Naive B cell (primary cell): Measurements from ENCODE around the gene GDF7. TPM values are rescaled to one million over a fixed set of nuclear protein-coding genes. Genes with fewer than 3 reads are reported as not detected.

Experiments used
- ATAC-seq, 2 donors: fragments of 150-1000 bp; cut with Tn5 transposase; 2 replicates each; pipeline ENCODE4 v1.10.0; 2021; ENCODE audit warnings: low read depth in 2 of 2, mild to moderate bottlenecking in 2 of 2, moderate library complexity in 2 of 2
- DNase-seq: peaks from one replicate; pipeline ENCODE4 v3.0.0; 2022
- H3K27ac Mint-ChIP-seq, 6 donors: one replicate each; pipeline ENCODE4 v1.8.0; 2020 to 2022; ENCODE audit warnings: mild to moderate bottlenecking in 6 of 6, mixed read lengths in 6 of 6, moderate library complexity in 5 of 6, inconsistent platforms in 2 of 6
- H3K27me3 Mint-ChIP-seq, 3 donors: one replicate each; pipeline ENCODE4 v1.8.0; 2021 to 2022; ENCODE audit warnings: mixed read lengths in 3 of 3, mild to moderate bottlenecking in 1 of 3
- H3K36me3 Mint-ChIP-seq, 2 donors: one replicate each; pipeline ENCODE4 v1.8.0; 2020 to 2022; ENCODE audit warnings: mixed read lengths in 2 of 2, inconsistent platforms in 1 of 2, mild to moderate bottlenecking in 1 of 2
- H3K4me1 Mint-ChIP-seq, 3 donors: one replicate each; pipeline ENCODE4 v1.8.0; 2020 to 2022; ENCODE audit warnings: mixed read lengths in 3 of 3, inconsistent platforms in 1 of 3, mild to moderate bottlenecking in 1 of 3, moderate library complexity in 1 of 3
- H3K4me3 Mint-ChIP-seq, 8 donors: one replicate each; pipeline ENCODE4 v1.8.0; 2020 to 2022; ENCODE audit warnings: mild to moderate bottlenecking in 8 of 8, mixed read lengths in 8 of 8, moderate library complexity in 8 of 8, inconsistent platforms in 2 of 8
- H3K9me3 Mint-ChIP-seq, 7 donors: one replicate each; pipeline ENCODE4 v1.8.0; 2020 to 2022; ENCODE audit warnings: mixed read lengths in 7 of 7, mild to moderate bottlenecking in 5 of 7, inconsistent platforms in 2 of 7, moderate library complexity in 1 of 7
- polyA plus RNA-seq, 6 donors: library from polyadenylated mRNA; unstranded; fragments of 300-500 nt; fragmentation: Illumina TruSeq; gene quantifications; one replicate each; pipeline ENCODE4 v1.2.3, GENCODE V29; 2021; ENCODE audit warnings: low read depth in 6 of 6

The GDF7 gene
- polyA plus RNA-seq, 6 donors from 2014 or later: 0.17 to 0.77 (median 0.34) TPM; not detected in 1

DNA sequence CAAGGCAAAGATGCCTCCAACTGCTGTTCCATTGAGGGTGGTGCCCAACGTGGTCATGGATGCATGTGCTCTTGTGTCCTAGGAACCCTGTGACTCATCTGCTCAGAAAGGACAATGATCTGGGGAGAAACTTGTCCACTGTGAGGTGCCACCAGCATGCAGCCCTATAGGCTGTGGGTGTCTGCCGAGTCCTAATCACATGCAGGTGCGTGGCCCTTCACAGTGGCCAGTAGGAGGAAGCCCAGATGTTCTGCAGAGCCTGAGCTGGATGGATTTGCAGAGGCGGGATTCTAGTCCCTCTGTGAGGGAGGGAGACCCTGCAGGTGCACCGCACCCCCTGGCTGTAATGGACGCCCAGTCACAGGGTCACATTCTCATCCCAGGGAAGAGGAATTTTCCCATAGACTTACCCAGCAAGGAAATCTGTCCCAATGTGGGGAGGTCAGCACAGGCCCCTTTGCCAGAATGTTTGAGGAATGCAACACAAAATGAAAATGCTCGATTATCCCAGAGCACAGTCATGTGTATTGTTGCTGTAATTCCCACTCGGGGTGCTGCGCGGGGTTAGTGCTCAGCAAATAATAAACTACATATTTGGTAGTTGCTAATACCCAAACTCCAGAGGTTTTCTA, 13.9 kb downstream of the GDF7 start:
- H3K36me3 Mint-ChIP-seq: peaks cover 9 to 15% of the 10 kb centered on the region in 2 donors
- H3K27ac Mint-ChIP-seq: peak overlapping the region in 1 of 6 donors; percentile 51
- no peaks in the 10 kb centered on the region for H3K27me3 Mint-ChIP-seq
- no peaks in the 10 kb centered on the region for H3K9me3 Mint-ChIP-seq
- peaks cover 11 to 15% (median 11%) of the 10 kb centered on the region in 3 donors for H3K4me1 Mint-ChIP-seq
- H3K4me3 Mint-ChIP-seq: no peak overlapping the region
- no peak for DNase-seq
- ATAC-seq: no peak

DNA sequence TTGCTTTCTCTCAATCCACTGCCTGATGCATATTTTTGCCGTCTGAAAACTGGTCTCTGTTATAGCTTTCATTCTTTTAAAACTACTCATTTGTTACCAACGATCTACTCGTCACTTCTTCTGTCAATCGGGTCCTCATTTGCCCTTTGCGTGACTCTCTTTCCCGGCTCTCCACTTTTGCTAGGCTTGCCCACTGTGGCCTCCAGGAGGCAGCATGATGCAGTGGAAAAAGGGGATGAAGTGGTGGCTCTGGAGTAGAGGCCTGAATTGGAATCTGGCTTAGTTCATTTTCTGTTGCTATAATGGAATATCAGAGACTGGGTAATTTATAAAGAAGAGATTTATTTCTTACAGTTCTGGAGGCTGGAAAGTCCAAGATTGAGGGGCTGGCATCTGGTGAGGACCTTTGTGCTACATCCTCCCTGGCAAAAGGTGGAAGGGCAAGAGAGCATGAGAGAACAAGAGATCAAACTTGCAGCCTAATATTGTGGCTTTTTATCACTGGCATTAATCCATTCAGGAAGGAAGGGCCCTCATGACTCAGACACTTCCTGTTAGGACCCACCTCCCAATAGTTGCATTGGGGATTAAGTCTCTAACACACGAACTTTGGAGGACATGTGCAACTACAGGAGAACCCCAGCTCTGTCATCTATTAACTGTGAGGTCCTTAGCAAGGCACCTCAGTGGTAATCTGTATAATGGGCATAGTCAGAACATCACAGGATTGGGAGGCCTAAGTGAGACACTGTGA, 15.4 kb downstream of the GDF7 start:
- no peaks in the 10 kb centered on the region for H3K27me3 Mint-ChIP-seq
- no peak overlapping the region for H3K4me3 Mint-ChIP-seq
- no peaks in the 10 kb centered on the region for H3K9me3 Mint-ChIP-seq
- ATAC-seq (no peak), DNase-seq (no peak)
- H3K27ac Mint-ChIP-seq: peak overlapping the region in 2 of 6 donors; percentile 15 to 41
- peaks cover 0 to under 1% (median 0%) of the 10 kb centered on the region in 3 donors for H3K4me1 Mint-ChIP-seq
- H3K36me3 Mint-ChIP-seq: peaks cover 20 to 29% of the 10 kb centered on the region in 2 donors

DNA sequence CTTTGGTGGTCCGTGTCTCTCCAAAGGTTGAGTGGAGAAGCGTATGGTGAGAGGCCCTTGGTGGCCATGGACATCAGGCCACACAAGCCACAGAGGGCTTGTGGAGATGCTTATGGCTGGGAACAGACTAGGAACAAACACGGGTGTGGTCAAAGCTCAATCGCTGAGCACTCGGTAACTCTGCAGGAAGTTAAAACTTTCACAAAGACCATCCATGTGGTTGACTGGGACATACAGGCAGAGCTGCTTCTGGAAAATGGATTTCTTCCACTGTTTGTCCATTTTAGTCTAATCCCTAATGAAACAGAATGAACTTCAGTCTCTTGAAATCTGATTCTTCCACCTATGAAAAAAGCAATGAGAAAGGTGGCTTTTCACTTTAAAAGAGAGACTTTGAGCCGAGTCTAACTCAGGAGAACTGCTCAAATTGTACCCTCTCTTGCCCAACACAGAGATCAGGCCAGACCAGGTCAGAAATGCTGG, 17.7 kb downstream of the GDF7 start:
- Mint-ChIP-seq H3K9me3 (peaks cover 0 to 5% (median 0%) of the 10 kb centered on the region in 7 donors), H3K27ac (peak overlapping the region in 1 of 6 donors; percentile 23), H3K4me1 (no peaks in the 10 kb centered on the region), H3K27me3 (no peaks in the 10 kb centered on the region), H3K4me3 (no peak overlapping the region), H3K36me3 (peaks cover 37 to 48% of the 10 kb centered on the region in 2 donors)
- ATAC-seq: no peak
- no peak for DNase-seq

DNA sequence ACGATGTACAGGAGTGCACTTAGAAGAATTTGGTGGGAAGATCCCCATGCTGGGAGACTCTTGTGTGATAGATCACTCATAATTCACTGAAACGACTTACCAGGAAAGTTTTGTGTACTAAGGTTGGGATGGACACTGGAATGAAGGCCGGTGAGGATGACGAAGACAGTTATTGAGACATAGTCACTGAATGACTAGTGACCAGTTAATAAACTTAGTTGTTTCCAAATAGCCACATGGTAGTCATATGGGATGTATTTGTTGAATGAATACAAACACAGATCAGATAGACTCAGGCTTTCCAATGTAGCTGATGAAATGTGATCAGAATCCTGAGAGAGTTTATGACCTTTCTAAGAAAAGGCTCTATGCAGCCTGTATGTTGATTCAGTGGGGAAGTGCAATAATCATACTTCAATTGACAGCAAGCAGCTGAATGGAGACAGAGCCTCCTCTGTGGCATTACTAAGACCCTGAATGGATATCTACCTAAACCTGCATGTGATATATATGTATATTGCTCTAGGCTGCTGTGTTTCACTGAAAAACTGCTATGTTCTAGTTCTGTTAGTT, 20.4 kb downstream of the GDF7 start:
- H3K36me3 Mint-ChIP-seq: peaks cover 28 to 51% of the 10 kb centered on the region in 2 donors
- H3K27ac Mint-ChIP-seq: no peak overlapping the region
- ATAC-seq (no peak), DNase-seq (no peak)
- no peak overlapping the region for H3K4me3 Mint-ChIP-seq
- H3K4me1 Mint-ChIP-seq: no peaks in the 10 kb centered on the region
- H3K27me3 Mint-ChIP-seq: no peaks in the 10 kb centered on the region
- H3K9me3 Mint-ChIP-seq: peaks cover 0 to 5% (median 0%) of the 10 kb centered on the region in 7 donors

DNA sequence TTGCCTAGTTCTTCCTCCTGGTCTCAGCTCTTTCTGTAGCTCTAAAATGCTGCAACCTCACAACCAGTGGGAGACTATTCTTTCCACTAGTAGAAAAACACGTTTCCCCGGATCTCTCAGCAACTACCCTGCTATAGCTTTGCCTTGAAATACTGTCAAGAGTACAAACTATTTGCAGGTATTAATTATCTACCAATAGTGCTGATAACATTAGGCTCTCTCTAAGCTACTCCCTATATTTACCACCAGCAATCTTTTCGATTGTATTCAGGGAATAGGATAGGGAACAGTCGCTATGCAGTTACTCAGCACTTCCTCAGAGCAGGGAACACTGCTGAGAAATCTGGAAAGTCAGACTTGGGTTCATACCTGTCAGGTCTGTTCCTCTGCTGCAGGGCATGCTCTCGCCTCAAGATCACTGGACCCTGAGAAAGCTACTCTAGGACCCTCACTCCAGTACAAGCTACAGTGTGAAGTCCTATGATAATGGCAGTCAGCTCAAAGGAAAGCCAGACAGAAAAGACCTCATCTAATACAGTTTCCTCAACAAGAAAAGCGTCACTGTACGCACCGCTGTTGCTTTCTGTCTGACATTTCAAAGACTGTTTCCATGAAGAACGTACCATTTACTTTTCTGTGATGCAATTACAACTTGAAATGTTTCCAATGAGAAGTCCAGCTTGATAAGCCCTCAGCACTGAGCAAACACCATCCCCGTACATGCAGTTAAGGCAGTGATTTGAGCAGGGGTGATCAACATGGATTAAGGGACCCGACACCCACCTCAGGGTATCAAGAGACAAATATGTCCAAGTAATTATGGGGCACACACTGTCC, 22.7 kb downstream of the GDF7 start:
- Mint-ChIP-seq H3K27me3 (no peaks in the 10 kb centered on the region), H3K36me3 (peaks cover 28 to 47% of the 10 kb centered on the region in 2 donors), H3K4me1 (peaks cover 0 to 7% (median 0%) of the 10 kb centered on the region in 3 donors), H3K27ac (peak overlapping the region in 1 of 6 donors; percentile 65), H3K9me3 (peaks cover 0 to 5% (median 0%) of the 10 kb centered on the region in 7 donors), H3K4me3 (no peak overlapping the region)
- DNase-seq: no peak
- ATAC-seq: no peak

DNA sequence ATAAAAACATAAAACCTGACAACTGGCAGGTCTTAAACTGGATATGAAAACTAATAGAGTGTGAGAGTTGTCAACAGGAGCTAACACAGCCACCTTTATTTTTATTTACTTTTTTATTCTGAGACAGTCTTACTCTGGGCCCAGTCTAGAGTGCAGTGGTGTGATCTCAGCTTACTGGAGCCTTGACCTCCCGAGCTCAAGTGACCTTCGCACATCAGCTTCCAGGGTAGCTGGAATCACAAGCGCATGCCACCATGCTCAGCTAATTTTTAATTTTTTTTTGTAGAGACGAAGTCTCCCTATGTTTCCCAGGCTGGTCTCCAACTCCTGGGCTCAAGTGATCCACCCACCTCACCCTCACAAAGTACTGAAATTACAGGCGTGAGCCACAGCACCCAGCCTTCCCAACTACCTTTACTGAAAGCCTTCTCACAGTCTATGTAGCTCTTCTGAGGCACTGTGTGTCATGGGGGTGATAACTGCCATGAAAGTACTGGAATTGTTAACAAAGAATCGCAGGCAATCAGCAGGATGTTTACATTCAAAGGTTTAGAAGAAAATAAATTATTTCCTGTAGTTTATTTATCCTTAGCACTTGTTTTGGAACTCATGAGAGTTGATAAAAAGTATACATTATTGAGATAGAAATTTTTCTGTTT, 24.3 kb downstream of the GDF7 start:
- Mint-ChIP-seq H3K36me3 (peaks cover 27 to 38% of the 10 kb centered on the region in 2 donors), H3K27me3 (no peaks in the 10 kb centered on the region), H3K9me3 (peaks cover 0 to 5% (median 0%) of the 10 kb centered on the region in 7 donors), H3K4me1 (peaks cover 0 to 12% (median 4%) of the 10 kb centered on the region in 3 donors), H3K27ac (no peak overlapping the region), H3K4me3 (no peak overlapping the region)
- DNase-seq (no peak), ATAC-seq (no peak)

DNA sequence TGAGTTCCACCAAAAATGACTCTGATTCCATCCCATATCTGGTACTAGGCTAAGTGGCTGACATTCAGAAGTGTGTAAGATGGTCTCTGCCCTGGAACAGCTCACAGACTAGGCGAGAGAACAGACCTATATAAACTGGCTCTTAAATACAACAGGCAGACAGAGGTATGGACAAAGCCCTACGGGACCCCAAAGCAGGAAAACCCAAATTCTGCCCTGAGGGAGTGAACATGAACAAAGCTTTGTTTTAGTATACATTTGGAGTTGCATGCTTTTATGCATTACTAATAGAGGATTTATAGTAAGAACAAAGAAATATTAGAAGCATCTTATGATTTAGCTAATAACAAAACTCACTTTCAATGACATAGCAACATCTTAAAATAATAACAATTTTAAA, 25.1 kb downstream of the GDF7 start:
- DNase-seq (no peak), ATAC-seq (no peak)
- H3K9me3 Mint-ChIP-seq: peaks cover 0 to 5% (median 0%) of the 10 kb centered on the region in 7 donors
- no peak overlapping the region for H3K27ac Mint-ChIP-seq
- H3K36me3 Mint-ChIP-seq: peaks cover 23 to 30% of the 10 kb centered on the region in 2 donors
- no peak overlapping the region for H3K4me3 Mint-ChIP-seq
- H3K27me3 Mint-ChIP-seq: no peaks in the 10 kb centered on the region
- H3K4me1 Mint-ChIP-seq: peaks cover 0 to 12% (median 8%) of the 10 kb centered on the region in 3 donors

DNA sequence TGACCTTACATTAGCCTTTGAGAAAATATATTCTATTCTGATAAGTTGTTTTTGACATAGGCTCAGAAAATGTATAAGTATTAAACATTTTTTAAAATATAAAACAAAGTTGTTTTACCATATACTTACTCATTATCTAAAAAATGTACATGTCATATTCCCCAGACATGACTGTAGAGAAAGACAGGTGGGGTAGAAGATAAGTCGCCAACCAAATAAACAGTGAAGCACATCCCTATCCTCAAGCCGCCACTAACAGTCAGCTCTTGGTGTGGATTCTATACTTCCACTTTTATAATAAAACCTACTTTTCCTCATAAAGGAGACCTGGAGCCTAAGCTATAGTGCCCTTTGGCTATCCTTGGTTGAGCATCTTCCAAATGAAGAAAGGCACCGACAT, 26.4 kb downstream of the GDF7 start:
- no peaks in the 10 kb centered on the region for H3K27me3 Mint-ChIP-seq
- peaks cover 18 to 20% of the 10 kb centered on the region in 2 donors for H3K36me3 Mint-ChIP-seq

DNA sequence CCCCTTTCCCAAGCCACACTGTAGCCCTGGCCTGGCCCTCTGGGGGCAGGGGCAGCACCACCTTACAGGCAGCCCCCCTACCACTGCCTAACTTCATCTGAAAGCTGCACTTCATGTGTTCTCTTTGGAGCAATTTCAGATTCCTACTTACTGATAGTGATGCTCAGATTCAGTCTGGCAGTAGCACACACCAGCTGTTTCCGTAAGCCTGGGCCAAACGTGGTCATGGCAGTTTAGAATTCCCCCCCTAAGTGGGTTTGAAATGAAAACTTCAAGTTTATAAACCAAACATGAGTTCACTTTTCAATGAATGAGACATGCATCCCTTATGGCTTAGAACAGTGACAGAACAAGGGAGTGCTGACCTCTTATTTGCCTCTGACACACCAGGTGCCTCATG, 29.4 kb downstream of the GDF7 start:
- no peak overlapping the region for H3K4me3 Mint-ChIP-seq
- ATAC-seq (no peak), DNase-seq (no peak)
- peaks cover 5 to 9% of the 10 kb centered on the region in 2 donors for H3K36me3 Mint-ChIP-seq
- no peak overlapping the region for H3K27ac Mint-ChIP-seq
- no peaks in the 10 kb centered on the region for H3K27me3 Mint-ChIP-seq
- peaks cover 17 to 26% (median 20%) of the 10 kb centered on the region in 3 donors for H3K4me1 Mint-ChIP-seq
- H3K9me3 Mint-ChIP-seq: no peaks in the 10 kb centered on the region

More for the DNA sequence above, 26.4 kb downstream of the GDF7 start:
- peaks cover 0 to 5% (median 0%) of the 10 kb centered on the region in 7 donors for H3K9me3 Mint-ChIP-seq
- no peak overlapping the region for H3K4me3 Mint-ChIP-seq
- peaks cover 0 to 12% (median 8%) of the 10 kb centered on the region in 3 donors for H3K4me1 Mint-ChIP-seq
- ATAC-seq (no peak), DNase-seq (no peak)
- no peak overlapping the region for H3K27ac Mint-ChIP-seq

DNA sequence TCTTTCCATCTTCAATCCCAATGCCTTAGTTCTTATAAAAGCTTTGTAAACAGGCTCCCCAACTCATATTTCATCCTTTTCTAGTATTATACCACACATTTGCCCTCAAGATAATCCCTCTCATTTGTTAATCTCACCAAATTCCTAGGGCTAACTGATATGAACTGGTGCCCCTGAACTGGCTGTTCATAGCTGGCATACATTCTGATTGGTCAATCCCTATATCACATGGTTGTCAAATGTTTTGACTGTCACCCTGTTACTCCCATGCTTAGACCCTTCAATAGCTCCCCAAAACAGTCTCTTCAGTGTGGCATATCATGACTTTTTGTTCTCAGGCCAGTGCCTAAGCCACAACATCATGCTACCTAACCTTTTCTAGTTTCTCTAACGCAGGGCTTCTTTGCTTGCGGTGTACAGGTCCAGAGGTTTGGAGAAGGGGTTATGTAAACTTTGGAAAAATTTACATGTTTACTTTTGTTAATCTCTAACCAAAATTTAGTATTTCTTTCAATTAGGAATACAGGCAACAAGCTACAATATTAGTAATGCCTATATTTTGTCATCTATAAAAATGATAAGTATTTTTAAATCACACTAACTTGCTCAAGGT, 30.5 kb downstream of the GDF7 start:
- Mint-ChIP-seq H3K4me3 (no peak overlapping the region), H3K27me3 (no peaks in the 10 kb centered on the region), H3K27ac (peak overlapping the region in 1 of 6 donors; percentile 34), H3K36me3 (peaks cover 3 to 9% of the 10 kb centered on the region in 2 donors), H3K9me3 (no peaks in the 10 kb centered on the region), H3K4me1 (peaks cover 17 to 26% (median 20%) of the 10 kb centered on the region in 3 donors)
- DNase-seq (no peak), ATAC-seq (no peak)

DNA sequence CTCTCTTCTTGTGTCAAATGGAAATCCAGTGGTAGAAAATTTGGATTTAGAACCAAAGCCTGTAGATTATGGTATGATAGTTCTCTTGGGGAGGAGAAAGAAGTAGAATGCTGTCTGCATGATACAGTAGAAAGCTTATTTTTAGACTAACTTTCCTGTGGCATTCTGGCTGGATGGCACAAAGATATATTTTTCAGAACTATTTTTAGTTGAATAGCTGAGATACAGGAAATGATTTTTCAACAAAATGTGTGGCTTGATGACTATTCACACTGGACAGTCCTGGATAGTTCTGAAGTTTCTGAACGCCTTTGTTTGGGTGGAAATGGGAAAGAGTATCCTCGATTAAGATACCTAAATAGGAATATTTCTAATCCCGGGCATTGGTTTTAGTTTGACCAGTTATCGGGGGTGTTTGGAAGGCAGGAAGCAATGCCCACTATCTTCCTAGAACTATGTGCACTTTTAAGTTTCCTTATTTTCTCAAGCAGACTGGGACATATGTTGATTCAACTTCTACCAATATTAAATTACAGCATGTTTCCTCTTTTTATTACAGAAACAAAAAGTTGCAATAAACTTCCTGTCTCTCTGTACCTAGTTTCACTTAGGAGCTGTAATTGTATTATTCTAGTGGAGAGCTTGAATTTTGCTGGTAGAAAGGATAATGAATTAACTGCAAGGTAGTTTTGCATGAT, 32.1 kb downstream of the GDF7 start:
- Mint-ChIP-seq H3K27ac (peak overlapping the region in 4 of 6 donors; percentile 13 to 91 (median 50)), H3K27me3 (no peaks in the 10 kb centered on the region), H3K4me1 (peaks cover 17 to 21% (median 20%) of the 10 kb centered on the region in 3 donors), H3K36me3 (peaks cover 0 to 9% of the 10 kb centered on the region in 2 donors), H3K9me3 (no peaks in the 10 kb centered on the region), H3K4me3 (peak overlapping the region in 6 of 8 donors; percentile 26 to 73 (median 57))
- peak; percentile 71 to 81 for ATAC-seq
- no peak for DNase-seq

DNA sequence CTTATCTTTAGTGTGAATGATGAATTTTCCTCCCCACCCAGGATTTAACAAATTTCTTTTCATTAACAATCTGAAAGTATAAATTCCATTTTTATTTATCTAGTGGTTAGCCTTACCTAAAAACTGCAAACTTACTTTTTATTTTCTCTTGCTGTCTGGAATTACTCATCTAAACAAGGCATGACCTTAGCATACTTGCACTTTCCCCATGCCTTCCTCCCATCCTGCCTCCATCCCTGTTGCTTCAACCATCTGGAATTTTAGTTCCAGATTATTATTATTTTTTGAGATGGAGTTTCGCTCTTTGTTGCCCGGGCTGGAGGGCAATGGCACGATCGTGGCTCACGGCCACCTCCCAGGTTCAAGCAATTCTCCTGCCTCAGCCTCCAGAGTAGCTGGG, 35.6 kb downstream of the GDF7 start:
- H3K27ac Mint-ChIP-seq: no peak overlapping the region
- ATAC-seq (no peak), DNase-seq (no peak)
- H3K27me3 Mint-ChIP-seq: no peaks in the 10 kb centered on the region
- peaks cover 17 to 24% (median 22%) of the 10 kb centered on the region in 3 donors for H3K4me1 Mint-ChIP-seq
- no peak overlapping the region for H3K4me3 Mint-ChIP-seq
- no peaks in the 10 kb centered on the region for H3K36me3 Mint-ChIP-seq
- peaks cover 0 to 2% (median 0%) of the 10 kb centered on the region in 7 donors for H3K9me3 Mint-ChIP-seq
